Endothelial cell of umbilical vein (primary cell): ENCODE data around the gene PLEKHM2. TPM values are rescaled to one million over a fixed set of nuclear protein-coding genes. Genes with fewer than 3 reads are reported as not detected.

Experiments used
- BruUV-seq: library from RNA; stranded (reverse); fragments of 400-500 nt; replicated peaks from 2 replicates; lab custom pipeline; 2021; lab: Mats Ljungman, UMichigan
- CTCF ChIA-PET: fragments of 300-600, 350-600 bp; sonication (Branson Sonifier 250); formaldehyde crosslinking; loops from one replicate; lab custom pipeline; 2021; ENCODE audit warnings: antibody characterized with exemption, inconsistent platforms; lab: Charles Lee
- POLR2A ChIA-PET: fragments of 300-600, 350-600 bp; sonication (Branson Sonifier 250); formaldehyde crosslinking; loops from one replicate; lab custom pipeline; 2021; ENCODE audit warnings: antibody characterized with exemption, inconsistent platforms; lab: Charles Lee
- DNase-seq: peaks from one replicate; pipeline ENCODE4 v3.0.0-alpha.2; 2011; ENCODE audit warnings: low read depth, low spot score
- FAIRE-seq: peaks from 2 replicates; lab custom pipeline; 2011; peaks lifted over from hg19 to GRCh38; lab: Jason Lieb, UNC
- H2AFZ ChIP-seq: 2 replicates; pipeline ENCODE4 v1.6.0; 2012; ENCODE audit warnings: low read depth, low read length, control low read depth, inconsistent platforms
- H3K27ac ChIP-seq: 2 replicates; pipeline ENCODE4 v1.5.1; 2011; ENCODE audit warnings: low read depth, mild to moderate bottlenecking, control low read depth, low read length, moderate library complexity; ENCODE audit not compliant: insufficient read depth
- H3K27me3 ChIP-seq, 2 experiments: 2 replicates each; pipeline versions ENCODE4 v1.6.0 to v1.6.1; 2011; ENCODE audit warnings: low read length in 2 of 2, mixed read lengths in 1 of 2; ENCODE audit not compliant: control insufficient read depth in 2 of 2, insufficient read depth in 2 of 2
- H3K36me3 ChIP-seq, 2 experiments: 2 replicates in 1 of 2; 3 replicates in 1 of 2; pipeline ENCODE4 v1.5.1; 2011; ENCODE audit warnings: low read length in 2 of 2, mild to moderate bottlenecking in 1 of 2, moderate library complexity in 1 of 2; ENCODE audit not compliant: control insufficient read depth in 2 of 2, insufficient read depth in 2 of 2; ENCODE audit errors: extremely low read depth in 1 of 2
- H3K4me1 ChIP-seq: 3 replicates; pipeline ENCODE4 v1.5.1; 2011; ENCODE audit warnings: mild to moderate bottlenecking, low read length; ENCODE audit not compliant: control insufficient read depth, insufficient read depth; ENCODE audit errors: extremely low read depth
- H3K4me2 ChIP-seq: 2 replicates; pipeline ENCODE4 v1.6.1; 2011; ENCODE audit warnings: low read length, control low read depth, mixed read lengths; ENCODE audit not compliant: insufficient read depth
- H3K4me3 ChIP-seq, 3 experiments: fragments of 200-600 bp in 1 of 3; sonication (generic), shearing (Covaris generic) in 1 of 3; replicated peaks in 1 of 3; 2 replicates each; pipeline ENCODE4 v1.5.1; 2011 to 2016; ENCODE audit warnings: control low read depth in 3 of 3, low read length in 3 of 3, mild to moderate bottlenecking in 2 of 3, inconsistent platforms in 1 of 3, low read depth in 1 of 3, moderate library complexity in 1 of 3; ENCODE audit not compliant: insufficient read depth in 1 of 3
- H3K79me2 ChIP-seq: 2 replicates; pipeline ENCODE4 v1.6.0; 2012; ENCODE audit warnings: low read length, inconsistent platforms; ENCODE audit not compliant: control insufficient read depth, insufficient read depth
- H3K9ac ChIP-seq: replicated peaks from 2 replicates; pipeline ENCODE3; 2011; ENCODE audit warnings: low read length, control low read depth; ENCODE audit not compliant: insufficient read depth; ENCODE audit errors: extremely low read depth
- H3K9me1 ChIP-seq: replicated peaks from 3 replicates; pipeline ENCODE4 v1.6.0; 2011; ENCODE audit warnings: mild to moderate bottlenecking, low read length; ENCODE audit not compliant: control insufficient read depth, insufficient read depth; ENCODE audit errors: extremely low read depth
- H3K9me3 ChIP-seq: replicated peaks from 2 replicates; pipeline ENCODE4 v1.5.1; 2012; ENCODE audit warnings: low read length, inconsistent platforms; ENCODE audit not compliant: control insufficient read depth, insufficient read depth
- H4K20me1 ChIP-seq: replicated peaks from 2 replicates; pipeline ENCODE3; 2011; ENCODE audit warnings: mild to moderate bottlenecking, low read length; ENCODE audit not compliant: control insufficient read depth, insufficient read depth; ENCODE audit errors: extremely low read depth
- CTCF ChIP-seq, 2 donors: IDR thresholded peaks; 1 replicate in 1 of 2; 2 replicates in 1 of 2; pipeline ENCODE4 v1.5.1; 2011; ENCODE audit warnings: low read length in 2 of 2, mild to moderate bottlenecking in 2 of 2, moderate library complexity in 2 of 2, control low read depth in 1 of 2, inconsistent platforms in 1 of 2, low read depth in 1 of 2; ENCODE audit not compliant: insufficient read depth in 1 of 2; ENCODE audit errors: extremely low read depth in 1 of 2
- EZH2 ChIP-seq: IDR thresholded peaks from 2 replicates; pipeline ENCODE4 v1.6.1; 2012; ENCODE audit warnings: borderline replicate concordance, low read depth, mild to moderate bottlenecking, moderate library complexity, low read length, inconsistent platforms; ENCODE audit not compliant: severe bottlenecking
- FOS ChIP-seq: IDR thresholded peaks from 2 replicates; pipeline ENCODE4 v1.6.1; 2011; ENCODE audit warnings: mild to moderate bottlenecking, low read length, moderate library complexity, borderline replicate concordance; ENCODE audit not compliant: insufficient read depth
- GATA2 ChIP-seq: IDR thresholded peaks from 2 replicates; pipeline ENCODE4 v1.7.0; 2011; ENCODE audit warnings: low read depth, mild to moderate bottlenecking, moderate library complexity, mixed read lengths, low read length; ENCODE audit not compliant: insufficient read length, insufficient read depth
- JUN ChIP-seq: IDR thresholded peaks from 2 replicates; pipeline ENCODE4 v1.6.1; 2011; ENCODE audit warnings: borderline replicate concordance, low read depth; ENCODE audit not compliant: insufficient read length, insufficient read depth
- MAX ChIP-seq: IDR thresholded peaks from 2 replicates; pipeline ENCODE4 v1.6.1; 2011; ENCODE audit not compliant: insufficient read depth, insufficient read length
- MYC ChIP-seq: IDR thresholded peaks from one replicate; pipeline ENCODE4 v1.6.1; 2011; ENCODE audit warnings: mild to moderate bottlenecking, low read depth, low read length
- POLR2A ChIP-seq: IDR thresholded peaks from 2 replicates; pipeline ENCODE4 v1.6.1; 2012; ENCODE audit warnings: low read depth, mild to moderate bottlenecking, control low read depth, low read length
- POLR2AphosphoS5 ChIP-seq: IDR thresholded peaks from 2 replicates; pipeline ENCODE4 v1.6.1; 2012; ENCODE audit warnings: low read depth, mild to moderate bottlenecking, control low read depth, low read length, moderate library complexity; ENCODE audit not compliant: insufficient read depth
- dilution Hi-C: fragments of 300-500 bp; cut with MboI; formaldehyde crosslinking; loops from one replicate; pipeline ENCODE4 v1.15.0; 2019; ENCODE audit warnings: low sequenced_read_pairs; ENCODE audit not compliant: extremely low pct_ligation_motif_present
- intact Hi-C: fragments of 100-400 bp; cut with micrococcal nuclease; formaldehyde crosslinking; loops from one replicate; pipeline ENCODE4 v1.10.0; 2022
- polyA plus RNA-seq, 4 experiments: library from polyadenylated mRNA; depleted of rRNA in 3 of 4; stranded (reverse) in 3 of 4; unstranded in 1 of 4; fragments of >200 nt; gene quantifications; 2 replicates each; pipeline versions ENCODE4 v1.2.1 to v1.2.3, GENCODE V29; 2011 to 2012; ENCODE audit warnings: missing spikeins in 1 of 4
- total RNA-seq: library from RNA; stranded (reverse); gene quantifications from 2 replicates; pipeline ENCODE4 v1.2.3, GENCODE V29; 2021

Gene PLEKHM2
- total and polyA plus RNA-seq, 2 donors (not counting 3 experiments of a cell fraction or from before 2014, with no cell fraction given) = 60.6 to 67.5 TPM

- Histone ChIP-seq H3K9ac (no peak within 1 kb of the TSS), H3K4me3 (no peak within 1 kb of the TSS), H3K4me2 (no peak within 1 kb of the TSS), H3K9me3 (no peaks in the 10 kb centered on the region), H3K79me2 (no peaks in the 10 kb centered on the region), H3K27ac (no peak within 1 kb of the TSS), H3K9me1 (no peaks in the 10 kb centered on the region), H3K36me3 (peaks cover 0 to 25% of the 10 kb centered on the region in 2 experiments), H3K27me3 (no peaks in the 10 kb centered on the region), H3K4me1 (no peaks in the 10 kb centered on the region), H4K20me1 (no peaks in the 10 kb centered on the region), H2AFZ (no peak within 1 kb of the TSS)
- ChIA-PET CTCF (interaction anchor here (0.5 to 1.6 kb wide), 4 partner anchors 9 to 24 kb away, joined by 3 read pairs; no protein-coding TSS in a partner anchor), POLR2A (no interaction called here)
- DNase-seq = no peak
- TF ChIP-seq CTCF (IDR thresholded peaks at IDR 0.05; ENCODE audit: extremely low read depth in 1 of 2, insufficient read depth in 1 of 2, low read depth in 1 of 2, low read length in 2 of 2) (peak in 1 of 2 donors; percentile 13), MAX (no peak)
- dilution Hi-C loops = no loop called here
- BruUV-seq = no TSS peak
- no peak for FAIRE-seq
- intact Hi-C loops = no loop called here
Measured at GRCh38 chr1:15736038-15736891, 52.1 kb downstream of the PLEKHM2 start, which contains the start of gene SLC25A34. SLC25A34 (plus strand) TSS chr1:15736258; CDS start chr1:15736486, 228 bp downstream.

GRCh38 chr1:15736892-15737261, 52.8 kb downstream of the PLEKHM2 start:
- Histone ChIP-seq H3K79me2 (no peaks in the 10 kb centered on the region), H3K4me2 (no peak overlapping the region), H2AFZ (no peak overlapping the region), H3K9me1 (no peaks in the 10 kb centered on the region), H3K27ac (no peak overlapping the region), H3K4me1 (no peaks in the 10 kb centered on the region), H4K20me1 (no peaks in the 10 kb centered on the region), H3K36me3 (peaks cover 0 to 20% of the 10 kb centered on the region in 2 experiments), H3K9me3 (no peaks in the 10 kb centered on the region), H3K9ac (no peak overlapping the region), H3K27me3 (no peaks in the 10 kb centered on the region), H3K4me3 (no peak overlapping the region)
- no peak for FAIRE-seq
- no TSS peak for BruUV-seq
- dilution Hi-C loops = no loop called here
- no peak for DNase-seq
- TF ChIP-seq MAX = no peak
- no peak for TF ChIP-seq MYC
- no peak for TF ChIP-seq POLR2AphosphoS5
- TF ChIP-seq JUN = no peak
- no peak for TF ChIP-seq CTCF (IDR thresholded peaks at IDR 0.05; ENCODE audit: extremely low read depth in 1 of 2, insufficient read depth in 1 of 2, low read depth in 1 of 2, low read length in 2 of 2)
- no peak for TF ChIP-seq FOS
- TF ChIP-seq POLR2A = no peak
- no peak for TF ChIP-seq EZH2
- no peak for TF ChIP-seq GATA2
- ChIA-PET CTCF (interaction anchor here (0.5 to 1.6 kb wide), 4 partner anchors 9 to 46 kb away, joined by 3 read pairs; no protein-coding TSS in a partner anchor), POLR2A (interaction anchor here (1.2 kb wide), 1 partner anchor 23 kb away, joined by 8 read pairs; no protein-coding TSS in a partner anchor)
- intact Hi-C loops = no loop called here
